H54 (cell line): ENCODE data around the gene METTL16.
A peak's percentile ranks its signal among the peaks of the same experiment; 100 is the strongest.

Source experiments
- DNase-seq: peaks from one replicate; pipeline ENCODE4 v3.0.0; 2011; ENCODE audit warnings: low spot score, mixed read lengths; ENCODE audit not compliant: insufficient read length
- FAIRE-seq: peaks from 3 replicates; lab custom pipeline; 2011; peaks lifted over from hg19 to GRCh38; lab: Jason Lieb, UNC
- POLR2A ChIP-seq: IDR thresholded peaks from 2 replicates; pipeline ENCODE4 v1.6.1; 2011; ENCODE audit warnings: low read depth, mild to moderate bottlenecking, low read length

METTL16 gene

GRCh38 chr17:2423271-2423670, 88.4 kb downstream of the METTL16 start:
- DNase-seq = no peak
- TF ChIP-seq POLR2A = no peak
- FAIRE-seq = no peak

GRCh38 chr17:2421315-2422147, 90.2 kb downstream of the METTL16 start:
- DNase-seq = no peak

GRCh38 chr17:2420176-2420575, 91.5 kb downstream of the METTL16 start:
- FAIRE-seq = no peak
- no peak for TF ChIP-seq POLR2A
- no peak for DNase-seq

More at GRCh38 chr17:2421315-2422147, 90.2 kb downstream of the METTL16 start:
- no peak for TF ChIP-seq POLR2A
- FAIRE-seq = no peak

- DNase-seq = no peak
- no peak for FAIRE-seq
Observed at GRCh38 chr17:2419486-2419885, 92.2 kb downstream of the METTL16 start.

GRCh38 chr17:2418572-2418971, 93.1 kb downstream of the METTL16 start:
- no peak for DNase-seq
- no peak for TF ChIP-seq POLR2A
- no peak for FAIRE-seq

More at GRCh38 chr17:2419486-2419885, 92.2 kb downstream of the METTL16 start:
- no peak for TF ChIP-seq POLR2A

- DNase-seq (peak; percentile 67), FAIRE-seq (peak; percentile 30)
- no peak for TF ChIP-seq POLR2A
Observed at GRCh38 chr17:2416010-2416734, 95.5 kb downstream of the METTL16 start.

- TF ChIP-seq POLR2A = no peak
- DNase-seq = no peak
- FAIRE-seq = no peak
Observed at GRCh38 chr17:2415081-2415480, 96.6 kb downstream of the METTL16 start.

GRCh38 chr17:2414446-2415064, 97.1 kb downstream of the METTL16 start:
- FAIRE-seq (no peak), DNase-seq (no peak)
- no peak for TF ChIP-seq POLR2A

GRCh38 chr17:2412561-2413021, 99.1 kb downstream of the METTL16 start:
- DNase-seq (no peak), FAIRE-seq (no peak)
- TF ChIP-seq POLR2A = no peak

- no peak for FAIRE-seq
- no peak for TF ChIP-seq POLR2A
Observed at GRCh38 chr17:2410951-2411350, 100.7 kb downstream of the METTL16 start.

GRCh38 chr17:2406903-2407790, 104.5 kb downstream of the METTL16 start:
- DNase-seq = peak; percentile 78
- TF ChIP-seq POLR2A = peak; percentile 18; the same call in 1 of the 2 replicates
- FAIRE-seq = peak; percentile 71

More at GRCh38 chr17:2410951-2411350, 100.7 kb downstream of the METTL16 start:
- DNase-seq = no peak

GRCh38 chr17:2406271-2406902, 105.3 kb downstream of the METTL16 start:
- FAIRE-seq = no peak
- no peak; the same call in 1 of the 2 replicates for TF ChIP-seq POLR2A
- no peak for DNase-seq
